A549 (cell line): ENCODE results near the gene VPS18. TPM values are rescaled to one million over a fixed set of nuclear protein-coding genes. Genes with fewer than 3 reads are reported as not detected.
A peak's percentile ranks its signal among the peaks of the same experiment; 100 is the strongest.

Source experiments
- ATAC-seq, 2 experiments: fragments of 200-7000 bp in 1 of 2; fragments of >200 bp in 1 of 2; cut with Nextera tagmentation in 1 of 2; cut with Tn5 transposase in 1 of 2; 3 replicates each; pipeline versions ENCODE4 v1.8.0 to v1.9.1; 2018 to 2020; ENCODE audit warnings: mild to moderate bottlenecking in 1 of 2, moderate library complexity in 1 of 2
- CTCF ChIA-PET: fragments of 300-600 bp; sonication (Branson Sonifier 250); formaldehyde crosslinking; extraction: SDS; loops from one replicate; lab custom pipeline; 2021; ENCODE audit warnings: antibody characterized with exemption, inconsistent platforms; lab: Yijun Ruan, JAX
- POLR2A ChIA-PET: fragments of 350-600 bp; formaldehyde crosslinking; extraction: SDS; loops from one replicate; lab custom pipeline; 2021; ENCODE audit warnings: antibody characterized with exemption, inconsistent platforms; lab: Yijun Ruan, JAX
- DNase-seq, 2 experiments: peaks; one replicate each; pipeline versions ENCODE4 v3.0.0 to v3.0.0-alpha.2; 2011 to 2016; ENCODE audit warnings: low read depth in 1 of 2, low spot score in 1 of 2
- FAIRE-seq: peaks from 2 replicates; lab custom pipeline; 2011; peaks lifted over from hg19 to GRCh38; lab: Jason Lieb, UNC
- H3K27ac ChIP-seq, 2 experiments: fragments of >200 bp; sonication (Bioruptor Twin); formaldehyde crosslinking; 3 replicates each; pipeline ENCODE4 v1.5.1; 2016 to 2017
- H3K4me1 ChIP-seq: fragments of >200 bp; sonication (Bioruptor Twin); formaldehyde crosslinking; 3 replicates; pipeline ENCODE4 v1.6.1; 2016
- H3K4me2 ChIP-seq: fragments of >200 bp; sonication (Bioruptor Twin); formaldehyde crosslinking; 3 replicates; pipeline ENCODE4 v1.6.1; 2016
- H3K4me3 ChIP-seq: fragments of >200 bp; sonication (Bioruptor Twin); formaldehyde crosslinking; 3 replicates; pipeline ENCODE4 v1.5.1; 2016
- H3K9me3 ChIP-seq: fragments of >200 bp; sonication (Bioruptor Twin); formaldehyde crosslinking; 3 replicates; pipeline ENCODE4 v1.6.1; 2016
- ATOH8 ChIP-seq: fragments of 250-450 bp; sonication (Bioruptor Pico); IDR thresholded peaks from 2 replicates; pipeline ENCODE4 v1.5.0; 2020; ENCODE audit warnings: low read depth, mild to moderate bottlenecking, moderate library complexity
- CBX2 ChIP-seq: fragments of 200-600 bp; sonication (generic); IDR thresholded peaks from 2 replicates; pipeline ENCODE4 v1.6.1; 2016; ENCODE audit warnings: low read depth, mild to moderate bottlenecking, borderline replicate concordance
- CHD4 ChIP-seq: fragments of 200-600 bp; sonication (generic); IDR thresholded peaks from 2 replicates; pipeline ENCODE4 v1.6.1; 2016; ENCODE audit warnings: antibody characterized with exemption, mild to moderate bottlenecking, borderline replicate concordance
- CTCF ChIP-seq: fragments of >200 bp; sonication (Bioruptor Twin); formaldehyde crosslinking; IDR thresholded peaks from 3 replicates; pipeline ENCODE4 v1.5.1; 2016
- EP300 ChIP-seq, 2 experiments: fragments of >200 bp; sonication (Bioruptor Twin); formaldehyde crosslinking; IDR thresholded peaks; 2 replicates in 1 of 2; 3 replicates in 1 of 2; pipeline ENCODE4 v1.6.1; 2016 to 2017
- ESRRA ChIP-seq: fragments of 150-350 bp; IDR thresholded peaks from 2 replicates; pipeline ENCODE4 v1.6.1; 2014; ENCODE audit warnings: mild to moderate bottlenecking, low read length, borderline replicate concordance
- FOSL2 ChIP-seq, 2 experiments: fragments of 450-650 bp in 1 of 2; fragments of >200 bp in 1 of 2; sonication (Bioruptor Twin) in 1 of 2; formaldehyde crosslinking; IDR thresholded peaks; 2 replicates each; pipeline versions ENCODE4 v1.5.0 to v1.6.1; 2016 to 2020; ENCODE audit warnings: mild to moderate bottlenecking in 1 of 2, moderate library complexity in 1 of 2
- HOXB13 ChIP-seq: fragments of 250-450 bp; sonication (Bioruptor Pico); IDR thresholded peaks from 2 replicates; pipeline ENCODE4 v1.5.0; 2020; ENCODE audit warnings: low read depth, mild to moderate bottlenecking, moderate library complexity
- JUN ChIP-seq, 2 experiments: fragments of >200 bp; sonication (Bioruptor Twin); formaldehyde crosslinking; IDR thresholded peaks; 2 replicates in 1 of 2; 3 replicates in 1 of 2; pipeline ENCODE4 v1.6.1; 2016 to 2017
- KDM5A ChIP-seq: fragments of 200-600 bp; sonication (generic); IDR thresholded peaks from 2 replicates; pipeline ENCODE4 v1.6.1; 2016; ENCODE audit warnings: antibody characterized with exemption, mild to moderate bottlenecking
- MAX ChIP-seq: IDR thresholded peaks from 2 replicates; pipeline ENCODE4 v1.6.1; 2012
- MAZ ChIP-seq: fragments of 150-350 bp; IDR thresholded peaks from 2 replicates; pipeline ENCODE4 v1.6.1; 2014; ENCODE audit warnings: antibody characterized with exemption, low read depth, low read length, borderline replicate concordance
- NR3C1 ChIP-seq: fragments of >200 bp; sonication (Bioruptor Twin); formaldehyde crosslinking; IDR thresholded peaks from 3 replicates; pipeline ENCODE4 v1.6.1; 2017
- PHF8 ChIP-seq: fragments of 200-600 bp; sonication (generic); IDR thresholded peaks from 2 replicates; pipeline ENCODE4 v1.6.1; 2016; ENCODE audit warnings: low read depth, mild to moderate bottlenecking, antibody characterized with exemption, moderate library complexity, borderline replicate concordance
- RAD21 ChIP-seq, 2 experiments: fragments of >200 bp in 1 of 2; sonication (Bioruptor Twin) in 1 of 2; formaldehyde crosslinking in 1 of 2; IDR thresholded peaks in 1 of 2; conservative IDR thresholded peaks in 1 of 2; 2 replicates in 1 of 2; 3 replicates in 1 of 2; pipeline ENCODE4 v1.6.1; 2012 to 2018; ENCODE audit warnings: inconsistent platforms in 1 of 2
- REST ChIP-seq: fragments of 200-600 bp; sonication (generic); IDR thresholded peaks from 2 replicates; pipeline ENCODE4 v1.6.1; 2016; ENCODE audit warnings: antibody characterized with exemption, mild to moderate bottlenecking, moderate library complexity
- SMC3 ChIP-seq: fragments of >200 bp; sonication (Bioruptor Twin); formaldehyde crosslinking; IDR thresholded peaks from 3 replicates; pipeline ENCODE4 v1.6.1; 2018; ENCODE audit warnings: inconsistent platforms
- TP53 ChIP-seq: fragments of 250-450 bp; sonication (Bioruptor Pico); IDR thresholded peaks from 2 replicates; pipeline ENCODE4 v1.5.0; 2021; ENCODE audit warnings: mild to moderate bottlenecking, moderate library complexity
- USF2 ChIP-seq: fragments of 450-650 bp; IDR thresholded peaks from 2 replicates; pipeline ENCODE4 v1.6.1; 2014; ENCODE audit warnings: antibody characterized with exemption
- WGBS: methylation state at CpG from one replicate; pipeline ENCODE4 v1.1.6; 2017; ENCODE audit errors: missing lambda C conversion rate; 5-methylcytosine and 5-hydroxymethylcytosine counted together
- polyA plus RNA-seq, 4 experiments: library from polyadenylated mRNA; depleted of rRNA in 3 of 4; stranded (reverse); fragments of >200 nt; fragmentation: RNase III in 1 of 4; extraction: RNeasy Plus Mini Kit Qiagen cat#74134 plus additional on column Dnase treatment in 1 of 4; gene quantifications; 2 replicates in 3 of 4; 3 replicates in 1 of 4; pipeline ENCODE4 v1.2.3, GENCODE V29; 2011 to 2017

Gene VPS18
- polyA plus RNA-seq, 2 of the 4 experiments (the other 2 are of a cell fraction), result 9.0 to 15.2 TPM

- ChIA-PET CTCF (interaction anchor here (0.5 to 5.9 kb wide), 66 partner anchors 11 to 1807 kb away, joined by 3 to 76 read pairs (median 4); partner anchors contain the start of genes CHAC1, CHP1, DLL4 and EXD1), POLR2A (interaction anchor here (0.5 to 3.1 kb wide), 6 partner anchors 11 to 383 kb away, joined by 3 to 29 read pairs (median 4); partner anchors contain the start of genes CHAC1 and DLL4)
- Histone ChIP-seq H3K27ac (peak overlapping the region; percentile 89 to 94), H3K4me2 (peak overlapping the region; percentile 95)
- peak; percentile 58 to 63 for DNase-seq
- ATAC-seq, result peak; percentile 76 to 81
- no peak for FAIRE-seq
- TF ChIP-seq FOSL2 (IDR thresholded peaks at IDR 0.05), result no peak
- peak; percentile 18; the same call in 1 of the 2 replicates for TF ChIP-seq FOSL2 (CRISPR knock-in tag; IDR thresholded peaks at IDR 0.05)
- no peak for TF ChIP-seq ESRRA
- TF ChIP-seq PHF8, result peak; percentile 26; the same call in 1 of the 2 replicates
- TF ChIP-seq MAZ, result no peak
- TF ChIP-seq JUN (IDR thresholded peaks at IDR 0.05), result peak in 1 of 2 experiments; percentile 51; a peak in 2 of 5 replicates
- no peak for TF ChIP-seq TP53 (CRISPR knock-in tag)
- peak; percentile 48 for TF ChIP-seq REST
- 0 out of 2 replicates have a peak, but pooled peaks have one; percentile 34 for TF ChIP-seq MAX
- no peak for TF ChIP-seq KDM5A
- peak; percentile 89 for TF ChIP-seq CTCF
- peak; percentile 32 to 66; a peak in 4 of 5 replicates for TF ChIP-seq RAD21 (conservative IDR thresholded peaks at IDR 0.05 in 1 of 2, IDR thresholded peaks at IDR 0.05 in 1 of 2)
- no peak for TF ChIP-seq CHD4
- TF ChIP-seq USF2, result peak; percentile 39
- TF ChIP-seq SMC3, result peak; percentile 74
- TF ChIP-seq, all 56 proteins: peak for 9
- H3K4me3 ChIP-seq, result peak overlapping the region; percentile 61
- 0% methylated on average over 7 of the region's 92 CpGs for WGBS
- H3K9me3 ChIP-seq, result no peaks in the 10 kb centered on the region
- H3K4me1 ChIP-seq, result peaks cover 18% of the 10 kb centered on the region
Observed at GRCh38 chr15:40941528-40942336, 47.5 kb downstream of the VPS18 start.

- WGBS, result 76% methylated on average over 14 of the region's 15 CpGs
- Histone ChIP-seq H3K4me3 (peak overlapping the region; percentile 61), H3K27ac (peak overlapping the region; percentile 89 to 94), H3K9me3 (no peaks in the 10 kb centered on the region), H3K4me1 (peaks cover 18% of the 10 kb centered on the region), H3K4me2 (peak overlapping the region; percentile 95)
- POLR2A ChIA-PET, result interaction anchor here (0.5 to 3.1 kb wide), 4 partner anchors 11 to 317 kb away, joined by 3 to 29 read pairs (median 10); partner anchors contain the start of genes CHAC1 and DLL4
- CTCF ChIA-PET, result interaction anchor here (0.6 to 5.9 kb wide), 51 partner anchors 12 to 1806 kb away, joined by 3 to 76 read pairs (median 7); partner anchors contain the start of genes CHAC1, CHP1, DLL4 and EXD1
- FAIRE-seq, result no peak
- ATAC-seq, result no peak
- no peak for DNase-seq
- TF ChIP-seq KDM5A, result no peak
- no peak for TF ChIP-seq EP300 (IDR thresholded peaks at IDR 0.05)
- no peak for TF ChIP-seq ATOH8 (CRISPR knock-in tag)
- no peak for TF ChIP-seq JUN (IDR thresholded peaks at IDR 0.05)
- TF ChIP-seq MAX, result no peak
- TF ChIP-seq CBX2, result no peak
- no peak for TF ChIP-seq FOSL2 (IDR thresholded peaks at IDR 0.05)
- no peak for TF ChIP-seq FOSL2 (CRISPR knock-in tag; IDR thresholded peaks at IDR 0.05)
- TF ChIP-seq USF2, result no peak
- no peak for TF ChIP-seq RAD21 (conservative IDR thresholded peaks at IDR 0.05 in 1 of 2, IDR thresholded peaks at IDR 0.05 in 1 of 2)
- TF ChIP-seq MAZ, result no peak
- TF ChIP-seq HOXB13 (CRISPR knock-in tag), result no peak
- no peak for TF ChIP-seq NR3C1
- no peak for TF ChIP-seq TP53 (CRISPR knock-in tag)
Observed at GRCh38 chr15:40942337-40942854, 48.1 kb downstream of the VPS18 start.
